MM.1S (cell line): ENCODE data around the gene JAM2.

Source experiments
- DNase-seq: peaks from one replicate; pipeline ENCODE4 v3.0.0-alpha.2; 2015
- H2AFZ ChIP-seq: fragments of 300-600 bp; sonication (generic); 2 replicates; pipeline ENCODE4 v1.6.0; 2016; ENCODE audit warnings: antibody characterized with exemption, low read length
- H3F3A ChIP-seq: fragments of 300-600 bp; sonication (generic); 2 replicates; pipeline ENCODE4 v1.6.1; 2016; ENCODE audit warnings: mild to moderate bottlenecking, antibody characterized with exemption, low read length, moderate library complexity, mixed read lengths; ENCODE audit not compliant: insufficient read depth
- H3K27ac ChIP-seq: fragments of 300-600 bp; sonication (generic); 2 replicates; pipeline ENCODE4 v1.5.1; 2016; ENCODE audit warnings: mild to moderate bottlenecking, low read length
- H3K27me3 ChIP-seq: fragments of 300-600 bp; sonication (generic); replicated peaks from 2 replicates; pipeline ENCODE4 v1.6.0; 2016; ENCODE audit warnings: low read length; ENCODE audit not compliant: insufficient read depth
- H3K36me3 ChIP-seq: fragments of 300-600 bp; sonication (generic); replicated peaks from 2 replicates; pipeline ENCODE4 v1.6.1; 2016; ENCODE audit warnings: mild to moderate bottlenecking, low read length, mixed read lengths; ENCODE audit not compliant: insufficient read depth
- H3K4me1 ChIP-seq: fragments of 300-600 bp; sonication (generic); 2 replicates; pipeline ENCODE4 v1.6.1; 2016; ENCODE audit warnings: low read length, mixed read lengths
- H3K4me2 ChIP-seq: fragments of 300-600 bp; sonication (generic); 2 replicates; pipeline ENCODE4 v1.6.0; 2016; ENCODE audit warnings: low read depth, low read length
- H3K4me3 ChIP-seq: fragments of 300-600 bp; sonication (generic); 2 replicates; pipeline ENCODE4 v1.5.1; 2016; ENCODE audit warnings: low read length, mixed read lengths
- H3K79me2 ChIP-seq: fragments of 300-600 bp; sonication (generic); 2 replicates; pipeline ENCODE4 v1.6.1; 2016; ENCODE audit warnings: mixed run types, low read length, mixed read lengths
- H3K9ac ChIP-seq: fragments of 300-600 bp; sonication (generic); 2 replicates; pipeline ENCODE4 v1.6.1; 2016; ENCODE audit warnings: low read length, mixed read lengths
- H3K9me2 ChIP-seq: fragments of 300-600 bp; sonication (generic); replicated peaks from 2 replicates; pipeline ENCODE4 v1.6.1; 2016; ENCODE audit warnings: mild to moderate bottlenecking, low read length, mixed read lengths; ENCODE audit not compliant: insufficient read depth
- H3K9me3 ChIP-seq: fragments of 300-600 bp; sonication (generic); replicated peaks from 2 replicates; pipeline ENCODE4 v1.6.1; 2016; ENCODE audit warnings: mild to moderate bottlenecking, low read length, mixed read lengths; ENCODE audit not compliant: insufficient read depth
- H4K20me1 ChIP-seq: fragments of 300-600 bp; sonication (generic); 2 replicates; pipeline ENCODE4 v1.6.1; 2016; ENCODE audit warnings: mild to moderate bottlenecking, low read length, moderate library complexity, mixed read lengths; ENCODE audit not compliant: insufficient read depth
- CTCF ChIP-seq: fragments of 300-600 bp; sonication (generic); IDR thresholded peaks from 2 replicates; pipeline ENCODE4 v1.5.1; 2016; ENCODE audit warnings: antibody characterized with exemption, low read length, mixed read lengths
- EZH2 ChIP-seq: fragments of 300-600 bp; sonication (generic); optimal IDR thresholded peaks from 2 replicates; pipeline ENCODE3; 2017; ENCODE audit warnings: low read depth, mild to moderate bottlenecking, antibody characterized with exemption, low read length, mixed read lengths
- EZH2phosphoT487 ChIP-seq: fragments of 300-600 bp; sonication (generic); IDR thresholded peaks from 2 replicates; pipeline ENCODE4 v1.6.1; 2018; ENCODE audit warnings: antibody characterized with exemption, low read length

JAM2 gene

DNA sequence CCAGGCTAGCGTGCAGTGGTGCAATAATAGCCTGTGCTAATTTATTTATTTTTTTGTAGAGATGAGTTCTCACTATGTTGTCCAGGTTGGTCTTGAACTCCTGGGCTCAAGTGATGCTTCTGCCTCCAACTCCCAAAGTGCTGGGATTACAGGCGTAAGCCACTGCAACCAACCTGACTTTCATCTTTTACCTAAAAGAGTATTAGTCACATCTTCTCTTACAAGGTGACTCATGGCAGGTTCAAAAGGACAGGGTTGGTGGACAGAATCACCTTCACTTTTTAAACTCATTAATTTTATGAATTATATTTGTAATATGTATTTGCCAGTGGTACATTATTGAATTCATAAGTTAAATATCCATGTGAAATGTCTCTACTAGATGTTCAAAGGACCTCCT, 18.1 kb downstream of the JAM2 start:
- Histone ChIP-seq H3K27me3 (no peaks in the 10 kb centered on the region), H3K36me3 (no peaks in the 10 kb centered on the region), H3K79me2 (no peaks in the 10 kb centered on the region), H3K9me3 (no peaks in the 10 kb centered on the region), H3K4me2 (no peak overlapping the region), H3F3A (no peaks in the 10 kb centered on the region), H3K4me3 (no peak overlapping the region), H3K4me1 (no peaks in the 10 kb centered on the region), H4K20me1 (no peaks in the 10 kb centered on the region), H3K9ac (no peak overlapping the region), H2AFZ (no peak overlapping the region), H3K27ac (no peak overlapping the region), H3K9me2 (no peaks in the 10 kb centered on the region)
- no peak for DNase-seq
- TF ChIP-seq CTCF (no peak), EZH2phosphoT487 (no peak), EZH2 (no peak)

DNA sequence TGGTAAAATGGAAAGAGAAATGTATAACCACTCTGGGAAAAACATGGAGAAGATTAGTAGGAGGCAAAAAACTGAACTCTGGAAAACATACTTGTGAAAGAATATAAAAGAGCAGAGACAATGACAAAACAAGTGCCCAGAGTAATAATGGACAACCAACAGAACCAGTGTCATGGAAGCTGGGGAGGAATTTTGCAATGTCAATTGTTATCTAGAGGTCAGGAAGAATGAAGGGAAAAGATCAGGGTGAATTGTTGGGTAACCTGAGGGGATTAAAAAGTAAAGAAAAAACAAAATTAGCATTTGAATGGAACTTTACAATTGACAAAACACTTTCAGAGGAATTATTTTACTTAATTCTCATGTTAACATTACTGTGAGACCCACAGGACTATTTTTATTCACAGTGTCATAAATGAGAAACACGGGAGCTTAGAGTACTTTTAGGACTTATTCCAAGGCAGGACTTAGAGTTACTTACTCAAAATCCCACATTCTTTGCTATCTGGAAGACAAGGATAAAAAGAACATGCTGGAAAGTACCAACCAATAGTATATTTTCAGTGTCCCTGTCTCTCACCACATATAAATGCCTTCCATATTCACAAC, 19.5 kb downstream of the JAM2 start:
- no peaks in the 10 kb centered on the region for H3K79me2 ChIP-seq
- H3K36me3 ChIP-seq: no peaks in the 10 kb centered on the region
- no peak overlapping the region for H3K9ac ChIP-seq
- TF ChIP-seq EZH2: no peak
- no peak for TF ChIP-seq CTCF
- no peak for TF ChIP-seq EZH2phosphoT487
- H3K27ac ChIP-seq: no peak overlapping the region
- no peaks in the 10 kb centered on the region for H3K4me1 ChIP-seq
- no peaks in the 10 kb centered on the region for H3F3A ChIP-seq
- H4K20me1 ChIP-seq: no peaks in the 10 kb centered on the region
- no peak for DNase-seq
- H3K9me2 ChIP-seq: no peaks in the 10 kb centered on the region
- no peak overlapping the region for H3K4me3 ChIP-seq
- no peak overlapping the region for H2AFZ ChIP-seq
- no peaks in the 10 kb centered on the region for H3K27me3 ChIP-seq
- H3K9me3 ChIP-seq: no peaks in the 10 kb centered on the region
- no peak overlapping the region for H3K4me2 ChIP-seq

DNA sequence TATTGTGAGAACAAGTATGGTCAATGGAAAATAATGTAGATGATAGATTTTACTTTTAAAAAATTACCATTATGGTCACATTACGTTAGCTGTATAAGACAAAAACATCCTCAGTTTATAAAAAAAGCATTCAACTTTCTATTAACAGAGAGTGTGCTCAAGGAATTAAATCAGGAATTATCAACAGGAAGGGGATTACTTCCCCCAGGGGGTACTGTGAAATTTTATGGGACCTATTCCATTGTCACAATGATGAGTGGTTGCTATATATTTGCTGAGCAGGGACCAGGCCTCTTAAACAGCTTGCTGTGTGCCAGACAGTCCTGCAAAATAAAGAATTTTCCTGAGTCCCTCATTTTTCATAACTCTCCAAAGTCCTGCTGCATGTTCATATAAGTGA, 21.2 kb downstream of the JAM2 start:
- no peak for DNase-seq
- TF ChIP-seq CTCF (no peak), EZH2phosphoT487 (no peak), EZH2 (no peak)
- no peak overlapping the region for H3K4me3 ChIP-seq
- no peak overlapping the region for H2AFZ ChIP-seq
- no peaks in the 10 kb centered on the region for H3K36me3 ChIP-seq
- H3K4me1 ChIP-seq: no peaks in the 10 kb centered on the region
- no peaks in the 10 kb centered on the region for H3K9me3 ChIP-seq
- no peaks in the 10 kb centered on the region for H3K9me2 ChIP-seq
- no peak overlapping the region for H3K9ac ChIP-seq
- H3F3A ChIP-seq: no peaks in the 10 kb centered on the region
- H3K4me2 ChIP-seq: no peak overlapping the region
- no peak overlapping the region for H3K27ac ChIP-seq
- H3K79me2 ChIP-seq: no peaks in the 10 kb centered on the region
- H3K27me3 ChIP-seq: no peaks in the 10 kb centered on the region
- no peaks in the 10 kb centered on the region for H4K20me1 ChIP-seq
